HK-2 (cell line): ENCODE results near the gene NDUFA3.
A peak's percentile ranks its signal among the peaks of the same experiment; 100 is the strongest.

Experiments used
- DNase-seq: peaks from one replicate; pipeline ENCODE4 v3.0.0-alpha.2; 2018; ENCODE audit not compliant: unreplicated experiment

NDUFA3 gene

GRCh38 chr19:54107876-54108490 is 5.3 kb downstream of the NDUFA3 start:
- DNase-seq: no peak

- no peak for DNase-seq
Measured at GRCh38 chr19:54108496-54108895, 5.8 kb downstream of the NDUFA3 start.

GRCh38 chr19:54109651-54110050 is 7.0 kb downstream of the NDUFA3 start:
- DNase-seq: no peak

- no peak for DNase-seq
Measured at GRCh38 chr19:54114340-54115108, 11.9 kb downstream of the NDUFA3 start.

GRCh38 chr19:54115109-54116063 is 12.7 kb downstream of the NDUFA3 start, which contains the start of the genes PRPF31 and TFPT:
Gene PRPF31, plus strand, starts transcription at chr19:54115754. Its CDS starts 2,525 bp downstream, at chr19:54118279.
Gene TFPT, minus strand, starts transcription at chr19:54115657. Its CDS starts 388 bp downstream, at chr19:54115269.
- DNase-seq: peak; percentile 94

GRCh38 chr19:54121259-54121658 is 18.6 kb downstream of the NDUFA3 start:
- DNase-seq: no peak

- no peak for DNase-seq
Measured at GRCh38 chr19:54123682-54124081, 21.0 kb downstream of the NDUFA3 start.

- DNase-seq: no peak
Measured at GRCh38 chr19:54124393-54124792, 21.7 kb downstream of the NDUFA3 start.

GRCh38 chr19:54125713-54126112 is 23.1 kb downstream of the NDUFA3 start:
- DNase-seq: no peak

- no peak for DNase-seq
Measured at GRCh38 chr19:54127688-54128440, 25.2 kb downstream of the NDUFA3 start.

- no peak for DNase-seq
Measured at GRCh38 chr19:54128441-54128725, 25.7 kb downstream of the NDUFA3 start.

GRCh38 chr19:54128796-54129616 is 26.4 kb downstream of the NDUFA3 start:
- no peak for DNase-seq

GRCh38 chr19:54129617-54129996 is 27.0 kb downstream of the NDUFA3 start:
- DNase-seq: no peak

GRCh38 chr19:54133312-54133956 is 30.8 kb downstream of the NDUFA3 start:
- DNase-seq: no peak

GRCh38 chr19:54133957-54134590 is 31.4 kb downstream of the NDUFA3 start:
- no peak for DNase-seq

GRCh38 chr19:54136086-54136863 is 33.6 kb downstream of the NDUFA3 start:
- DNase-seq: no peak

- DNase-seq: peak; percentile 100
Measured at GRCh38 chr19:54136864-54137698, 34.4 kb downstream of the NDUFA3 start.
